ENCODE data around the gene TSPO2. TPM values are rescaled to one million over a fixed set of nuclear protein-coding genes. Genes with fewer than 3 reads are reported as not detected.

The TSPO2 gene
- total RNA-seq, 6 experiments from 2014 or later, result not detected

DNA sequence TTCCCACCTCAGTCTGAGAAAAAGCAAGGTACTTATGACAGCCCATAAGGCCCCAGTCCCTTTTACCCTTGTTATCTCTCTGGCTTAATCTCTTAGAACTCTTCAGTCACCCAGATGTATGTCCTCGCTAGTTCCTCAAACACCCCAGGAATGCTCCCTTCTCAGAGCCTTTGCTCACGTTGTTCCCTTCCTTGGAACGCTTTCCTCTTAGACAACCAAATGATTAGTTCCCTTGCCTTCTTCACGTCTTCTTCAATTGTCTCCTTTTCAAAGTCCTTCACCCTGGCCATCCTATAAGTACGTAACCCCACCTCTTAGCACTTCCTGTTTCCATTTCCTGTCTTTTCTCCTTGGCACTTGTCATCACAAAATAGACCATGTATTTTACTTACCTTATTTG lies 9.6 kb downstream of the TSPO2 start:
- TF ChIP-seq, protein P1, sequence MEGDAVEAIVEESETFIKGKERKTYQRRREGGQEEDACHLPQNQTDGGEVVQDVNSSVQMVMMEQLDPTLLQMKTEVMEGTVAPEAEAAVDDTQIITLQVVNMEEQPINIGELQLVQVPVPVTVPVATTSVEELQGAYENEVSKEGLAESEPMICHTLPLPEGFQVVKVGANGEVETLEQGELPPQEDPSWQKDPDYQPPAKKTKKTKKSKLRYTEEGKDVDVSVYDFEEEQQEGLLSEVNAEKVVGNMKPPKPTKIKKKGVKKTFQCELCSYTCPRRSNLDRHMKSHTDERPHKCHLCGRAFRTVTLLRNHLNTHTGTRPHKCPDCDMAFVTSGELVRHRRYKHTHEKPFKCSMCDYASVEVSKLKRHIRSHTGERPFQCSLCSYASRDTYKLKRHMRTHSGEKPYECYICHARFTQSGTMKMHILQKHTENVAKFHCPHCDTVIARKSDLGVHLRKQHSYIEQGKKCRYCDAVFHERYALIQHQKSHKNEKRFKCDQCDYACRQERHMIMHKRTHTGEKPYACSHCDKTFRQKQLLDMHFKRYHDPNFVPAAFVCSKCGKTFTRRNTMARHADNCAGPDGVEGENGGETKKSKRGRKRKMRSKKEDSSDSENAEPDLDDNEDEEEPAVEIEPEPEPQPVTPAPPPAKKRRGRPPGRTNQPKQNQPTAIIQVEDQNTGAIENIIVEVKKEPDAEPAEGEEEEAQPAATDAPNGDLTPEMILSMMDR (IDR thresholded peaks at IDR 0.05), result no peak
- no peaks in the 10 kb centered on the region for H3K9me3 Mint-ChIP-seq
- no peak overlapping the region for H3K4me3 Mint-ChIP-seq
- H3K36me3 Mint-ChIP-seq (ENCODE audit: low read depth), result no peaks in the 10 kb centered on the region
- H3K27ac Mint-ChIP-seq, result no peak overlapping the region
- peaks cover 29% of the 10 kb centered on the region for H3K27me3 Mint-ChIP-seq (ENCODE audit: insufficient read depth)
- H3K4me1 Mint-ChIP-seq (ENCODE audit: low read depth), result peaks cover 22% of the 10 kb centered on the region
- DNase-seq, result no peak

DNA sequence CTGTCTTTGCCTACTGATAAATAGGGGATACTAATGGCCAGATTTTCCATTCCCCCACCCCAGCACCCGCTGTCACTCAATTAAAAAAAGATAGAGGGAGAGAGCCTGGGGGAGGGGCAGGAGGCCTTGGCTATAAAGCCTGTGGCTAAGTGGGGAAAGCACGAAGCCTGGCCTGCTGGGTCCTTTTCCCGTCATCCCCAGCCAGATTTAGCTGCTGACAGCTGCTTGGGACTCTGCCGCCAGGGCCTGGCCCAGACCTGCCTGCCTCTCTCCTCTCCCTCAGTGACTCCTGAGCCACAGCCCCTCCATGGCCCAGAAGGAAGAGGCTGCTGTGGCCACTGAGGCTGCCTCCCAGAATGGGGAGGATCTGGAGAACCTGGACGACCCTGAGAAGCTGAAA lies 10.8 kb downstream of the TSPO2 start, which contains the start of gene APOBEC2:
APOBEC2 (plus strand) TSS at position 162 of the 400 bp plus-strand sequence; CDS start at position 308, 146 bp downstream.
- H3K4me1 Mint-ChIP-seq (ENCODE audit: low read depth), result peaks cover 22% of the 10 kb centered on the region
- H3K9me3 Mint-ChIP-seq, result no peaks in the 10 kb centered on the region
- H3K27me3 Mint-ChIP-seq (ENCODE audit: insufficient read depth), result peaks cover 23% of the 10 kb centered on the region
- no peak for DNase-seq
- H3K36me3 Mint-ChIP-seq (ENCODE audit: low read depth), result no peaks in the 10 kb centered on the region
- no peak within 1 kb of the TSS for H3K4me3 Mint-ChIP-seq
- H3K27ac Mint-ChIP-seq, result no peak within 1 kb of the TSS
- TF ChIP-seq, protein P1 (IDR thresholded peaks at IDR 0.05), result no peak

DNA sequence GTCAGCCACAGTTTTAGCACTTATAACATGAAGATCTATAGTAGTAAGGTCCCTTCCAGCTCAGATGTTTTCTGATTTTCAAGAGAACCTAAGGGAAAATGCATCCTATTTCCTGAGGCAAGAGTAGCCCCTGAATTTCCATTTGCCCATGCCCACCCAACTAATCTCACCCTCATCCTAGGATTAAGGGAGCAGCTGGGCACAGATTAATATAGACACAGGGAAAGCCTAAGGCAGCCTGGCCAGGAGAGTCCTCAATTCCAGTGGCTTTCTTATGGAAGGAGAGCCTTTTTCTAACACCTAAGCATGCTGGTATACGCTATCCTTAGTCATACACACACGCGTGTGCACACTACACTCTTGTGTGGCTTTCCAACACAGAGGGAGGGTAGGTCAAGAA lies 12.2 kb downstream of the TSPO2 start:
- Mint-ChIP-seq H3K27me3 (ENCODE audit: insufficient read depth) (peaks cover 16% of the 10 kb centered on the region), H3K9me3 (no peaks in the 10 kb centered on the region), H3K27ac (no peak overlapping the region), H3K4me3 (no peak overlapping the region), H3K36me3 (ENCODE audit: low read depth) (no peaks in the 10 kb centered on the region), H3K4me1 (ENCODE audit: low read depth) (peaks cover 19% of the 10 kb centered on the region)
- TF ChIP-seq, protein P1 (IDR thresholded peaks at IDR 0.05), result no peak
- DNase-seq, result no peak

DNA sequence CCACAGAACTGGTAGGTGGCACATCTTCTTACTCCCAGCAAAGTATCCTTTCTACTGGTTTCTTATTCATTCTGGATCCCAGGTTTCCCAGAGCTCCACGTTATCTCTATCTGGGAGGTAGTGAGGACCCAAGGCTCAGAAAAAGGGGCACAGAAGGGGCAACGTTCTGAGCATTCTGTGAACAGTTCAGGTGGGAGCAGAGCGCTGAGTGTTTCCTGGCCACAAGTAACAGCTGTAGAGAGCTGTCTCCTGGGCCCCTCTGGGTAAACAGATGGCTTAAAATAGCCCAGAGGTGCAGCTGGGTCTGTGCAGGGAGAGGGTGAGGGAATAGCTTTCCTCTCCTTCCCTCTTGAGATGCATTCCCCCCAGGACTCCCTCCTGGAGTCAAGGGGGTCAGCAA lies 12.9 kb downstream of the TSPO2 start:
- no peak for DNase-seq
- Mint-ChIP-seq H3K27me3 (ENCODE audit: insufficient read depth) (peaks cover 16% of the 10 kb centered on the region), H3K4me3 (no peak overlapping the region), H3K4me1 (ENCODE audit: low read depth) (peaks cover 19% of the 10 kb centered on the region), H3K27ac (no peak overlapping the region), H3K36me3 (ENCODE audit: low read depth) (no peaks in the 10 kb centered on the region), H3K9me3 (no peaks in the 10 kb centered on the region)
- TF ChIP-seq, protein P1 (IDR thresholded peaks at IDR 0.05), result no peak

DNA sequence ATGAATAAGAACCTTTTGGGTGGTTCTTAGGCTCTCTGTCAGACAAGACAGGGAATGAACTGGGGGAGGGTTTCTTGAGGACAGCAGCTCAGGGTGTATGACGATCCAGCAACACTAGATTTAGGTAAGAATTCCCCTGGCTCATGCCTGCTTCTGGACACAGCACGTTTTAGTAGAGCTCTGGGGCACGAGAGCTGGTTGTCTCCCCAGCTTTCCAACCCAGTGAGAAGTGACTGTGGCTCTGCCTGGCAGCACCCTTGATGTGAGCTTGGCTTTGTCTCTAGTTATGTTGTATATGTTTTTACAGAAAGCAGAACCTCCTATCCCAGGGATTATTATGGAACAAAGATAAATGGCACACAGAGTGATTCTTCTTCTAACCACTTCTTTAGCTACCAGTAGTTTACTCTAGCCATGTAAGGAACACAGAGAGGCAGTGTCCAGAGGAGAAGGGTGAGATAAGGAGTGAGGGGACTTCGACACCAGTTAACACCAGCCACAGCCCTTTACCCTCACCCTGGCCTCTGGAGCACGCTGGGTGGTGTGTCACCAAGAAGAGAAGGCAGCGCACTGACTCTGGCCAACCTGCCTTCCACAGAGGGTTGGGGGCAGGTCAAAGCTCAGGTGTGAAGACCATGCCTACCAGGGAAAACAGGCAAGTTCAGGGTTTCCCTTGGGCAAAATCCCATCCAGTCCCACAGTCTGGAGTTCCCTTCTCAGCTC lies 14.7 kb downstream of the TSPO2 start:
- no peak for DNase-seq
- Mint-ChIP-seq H3K27me3 (ENCODE audit: insufficient read depth) (peaks cover 12% of the 10 kb centered on the region), H3K36me3 (ENCODE audit: low read depth) (no peaks in the 10 kb centered on the region), H3K4me1 (ENCODE audit: low read depth) (peaks cover 25% of the 10 kb centered on the region), H3K9me3 (no peaks in the 10 kb centered on the region), H3K4me3 (no peak overlapping the region), H3K27ac (no peak overlapping the region)
- TF ChIP-seq, protein P1 (IDR thresholded peaks at IDR 0.05), result no peak

Data from HFFc6 (cell line).